Loucy (cell line): ENCODE data around the gene DNAH1.

Experiments used
- CTCF ChIP-seq: fragments of 200-600 bp; sonication (generic); conservative IDR thresholded peaks from 2 replicates; pipeline ENCODE4 v1.5.1; 2014; ENCODE audit warnings: mild to moderate bottlenecking, antibody characterized with exemption, low read length
- EZH2phosphoT487 ChIP-seq: fragments of 200-600 bp; IDR thresholded peaks from 2 replicates; pipeline ENCODE4 v1.6.1; 2018; ENCODE audit warnings: antibody characterized with exemption, mild to moderate bottlenecking, moderate library complexity, borderline replicate concordance

GRCh38 chr3:52388348-52388821, 72.3 kb downstream of the DNAH1 start:
- TF ChIP-seq CTCF (no peak; the same call in 1 of the 2 replicates), EZH2phosphoT487 (no peak)
